ENCODE results near the gene HRAS. TPM values are rescaled to one million over a fixed set of nuclear protein-coding genes. Genes with fewer than 3 reads are reported as not detected.

Gene HRAS
- total RNA-seq, 1 donor from 2014 or later: 77.7 TPM

GRCh38 chr11:550746-551085 lies 15.3 kb upstream of the HRAS start:
- DNase-seq (ENCODE audit: low spot score): no peak
- no peaks in the 10 kb centered on the region for H3K4me1 Mint-ChIP-seq (ENCODE audit: low read depth)
- no peak overlapping the region for H3K4me3 Mint-ChIP-seq (ENCODE audit: unreplicated experiment)
- H3K36me3 Mint-ChIP-seq (ENCODE audit: low read depth): peaks cover 3% of the 10 kb centered on the region
- no peaks in the 10 kb centered on the region for H3K9me3 Mint-ChIP-seq (ENCODE audit: low read depth)
- H3K27me3 Mint-ChIP-seq (ENCODE audit: low read depth): no peaks in the 10 kb centered on the region
- no peak for TF ChIP-seq CTCF (IDR thresholded peaks at IDR 0.05)
- no peak overlapping the region for H3K27ac Mint-ChIP-seq (ENCODE audit: unreplicated experiment)

GRCh38 chr11:550021-550745 lies 14.8 kb upstream of the HRAS start:
- Mint-ChIP-seq H3K4me1 (ENCODE audit: low read depth) (no peaks in the 10 kb centered on the region), H3K27me3 (ENCODE audit: low read depth) (no peaks in the 10 kb centered on the region), H3K9me3 (ENCODE audit: low read depth) (no peaks in the 10 kb centered on the region), H3K36me3 (ENCODE audit: low read depth) (peaks cover 3% of the 10 kb centered on the region), H3K4me3 (ENCODE audit: unreplicated experiment) (no peak overlapping the region), H3K27ac (ENCODE audit: unreplicated experiment) (no peak overlapping the region)
- no peak for TF ChIP-seq CTCF (IDR thresholded peaks at IDR 0.05)
- no peak for DNase-seq (ENCODE audit: low spot score)

- Mint-ChIP-seq H3K27me3 (ENCODE audit: low read depth) (no peaks in the 10 kb centered on the region), H3K36me3 (ENCODE audit: low read depth) (peaks cover 3% of the 10 kb centered on the region), H3K4me3 (ENCODE audit: unreplicated experiment) (no peak overlapping the region), H3K27ac (ENCODE audit: unreplicated experiment) (no peak overlapping the region), H3K4me1 (ENCODE audit: low read depth) (no peaks in the 10 kb centered on the region), H3K9me3 (ENCODE audit: low read depth) (no peaks in the 10 kb centered on the region)
- no peak for TF ChIP-seq CTCF (IDR thresholded peaks at IDR 0.05)
- no peak for DNase-seq (ENCODE audit: low spot score)
Observed at GRCh38 chr11:548700-549603, 13.6 kb upstream of the HRAS start.

- Mint-ChIP-seq H3K9me3 (ENCODE audit: low read depth) (no peaks in the 10 kb centered on the region), H3K4me1 (ENCODE audit: low read depth) (no peaks in the 10 kb centered on the region), H3K4me3 (ENCODE audit: unreplicated experiment) (no peak overlapping the region), H3K27me3 (ENCODE audit: low read depth) (no peaks in the 10 kb centered on the region), H3K27ac (ENCODE audit: unreplicated experiment) (no peak overlapping the region), H3K36me3 (ENCODE audit: low read depth) (peaks cover 1% of the 10 kb centered on the region)
- DNase-seq (ENCODE audit: low spot score): no peak
- TF ChIP-seq CTCF (IDR thresholded peaks at IDR 0.05): no peak
Observed at GRCh38 chr11:545171-545570, 9.8 kb upstream of the HRAS start.

GRCh38 chr11:544817-545166 lies 9.4 kb upstream of the HRAS start:
- H3K4me1 Mint-ChIP-seq (ENCODE audit: low read depth): no peaks in the 10 kb centered on the region
- H3K27ac Mint-ChIP-seq (ENCODE audit: unreplicated experiment): no peak overlapping the region
- TF ChIP-seq CTCF (IDR thresholded peaks at IDR 0.05): no peak
- no peak overlapping the region for H3K4me3 Mint-ChIP-seq (ENCODE audit: unreplicated experiment)
- no peak for DNase-seq (ENCODE audit: low spot score)
- H3K36me3 Mint-ChIP-seq (ENCODE audit: low read depth): peaks cover 1% of the 10 kb centered on the region
- no peaks in the 10 kb centered on the region for H3K27me3 Mint-ChIP-seq (ENCODE audit: low read depth)
- H3K9me3 Mint-ChIP-seq (ENCODE audit: low read depth): no peaks in the 10 kb centered on the region
